ENCODE data around the gene CNKSR1.

The CNKSR1 gene

GRCh38 chr1:26210147-26210870 is 33.0 kb downstream of the CNKSR1 start:
- H2BK15ac ChIP-seq (replicated peaks; ENCODE audit: low read depth) = no peak overlapping the region
- H3K36me3 ChIP-seq (ENCODE audit: control insufficient read depth, insufficient read depth, low read length) = no peaks in the 10 kb centered on the region
- H3K18ac ChIP-seq (ENCODE audit: low read length) = no peak overlapping the region
- H3K23ac ChIP-seq (ENCODE audit: low read length) = no peak overlapping the region
- H3K79me2 ChIP-seq (ENCODE audit: control insufficient read depth, insufficient read depth, low read length) = no peaks in the 10 kb centered on the region
- no peak overlapping the region for H2BK5ac ChIP-seq (ENCODE audit: low read length)
- H2BK120ac ChIP-seq (ENCODE audit: low read depth, low read length) = no peak overlapping the region
- no peak overlapping the region for H3K4ac ChIP-seq (ENCODE audit: low read depth, low read length)
- no peaks in the 10 kb centered on the region for H3K27me3 ChIP-seq (ENCODE audit: insufficient read depth, low read length, poor library complexity)
- no peaks in the 10 kb centered on the region for H3K4me1 ChIP-seq (ENCODE audit: control insufficient read depth, low read depth, low read length)
- WGBS (ENCODE audit: extremely low coverage, insufficient coverage, low lambda C conversion rate) = no CpG with 5 or more reads among the region's 5 CpGs
- H4K8ac ChIP-seq (ENCODE audit: low read depth, low read length) = no peak overlapping the region
- H3K4me3 ChIP-seq (ENCODE audit: low read length) = no peak overlapping the region
- H3K56ac ChIP-seq (ENCODE audit: low read length) = peak overlapping the region; percentile 1
- H3K9ac ChIP-seq (ENCODE audit: low read length) = no peak overlapping the region
- DNase-seq = no peak
- no peak overlapping the region for H4K5ac ChIP-seq (ENCODE audit: low read length)
- H3K27ac ChIP-seq (ENCODE audit: low read depth, low read length) = no peak overlapping the region
- no peak overlapping the region for H2AK5ac ChIP-seq (ENCODE audit: low read length)
- no peaks in the 10 kb centered on the region for H3K79me1 ChIP-seq (ENCODE audit: low read length)
- H3K4me2 ChIP-seq (ENCODE audit: low read length) = no peak overlapping the region

- no peak overlapping the region for H2BK5ac ChIP-seq (ENCODE audit: low read length)
- H3K36me3 ChIP-seq (ENCODE audit: control insufficient read depth, insufficient read depth, low read length) = no peaks in the 10 kb centered on the region
- H2BK120ac ChIP-seq (ENCODE audit: low read depth, low read length) = no peak overlapping the region
- H3K56ac ChIP-seq (ENCODE audit: low read length) = no peak overlapping the region
- no peaks in the 10 kb centered on the region for H3K4me1 ChIP-seq (ENCODE audit: control insufficient read depth, low read depth, low read length)
- no peak overlapping the region for H3K23ac ChIP-seq (ENCODE audit: low read length)
- H3K27me3 ChIP-seq (ENCODE audit: insufficient read depth, low read length, poor library complexity) = no peaks in the 10 kb centered on the region
- no peaks in the 10 kb centered on the region for H3K79me1 ChIP-seq (ENCODE audit: low read length)
- no peak overlapping the region for H4K5ac ChIP-seq (ENCODE audit: low read length)
- H2BK15ac ChIP-seq (replicated peaks; ENCODE audit: low read depth) = no peak overlapping the region
- H3K9ac ChIP-seq (ENCODE audit: low read length) = no peak overlapping the region
- H3K18ac ChIP-seq (ENCODE audit: low read length) = no peak overlapping the region
- DNase-seq = no peak
- no CpG with 5 or more reads among the region's 5 CpGs for WGBS (ENCODE audit: extremely low coverage, insufficient coverage, low lambda C conversion rate)
- H3K4me2 ChIP-seq (ENCODE audit: low read length) = no peak overlapping the region
- H2AK5ac ChIP-seq (ENCODE audit: low read length) = no peak overlapping the region
- H3K27ac ChIP-seq (ENCODE audit: low read depth, low read length) = no peak overlapping the region
- no peak overlapping the region for H3K4ac ChIP-seq (ENCODE audit: low read depth, low read length)
- H3K4me3 ChIP-seq (ENCODE audit: low read length) = no peak overlapping the region
- H3K79me2 ChIP-seq (ENCODE audit: control insufficient read depth, insufficient read depth, low read length) = no peaks in the 10 kb centered on the region
- no peak overlapping the region for H4K8ac ChIP-seq (ENCODE audit: low read depth, low read length)
Measured at GRCh38 chr1:26212726-26213125, 35.4 kb downstream of the CNKSR1 start.

DNA sequence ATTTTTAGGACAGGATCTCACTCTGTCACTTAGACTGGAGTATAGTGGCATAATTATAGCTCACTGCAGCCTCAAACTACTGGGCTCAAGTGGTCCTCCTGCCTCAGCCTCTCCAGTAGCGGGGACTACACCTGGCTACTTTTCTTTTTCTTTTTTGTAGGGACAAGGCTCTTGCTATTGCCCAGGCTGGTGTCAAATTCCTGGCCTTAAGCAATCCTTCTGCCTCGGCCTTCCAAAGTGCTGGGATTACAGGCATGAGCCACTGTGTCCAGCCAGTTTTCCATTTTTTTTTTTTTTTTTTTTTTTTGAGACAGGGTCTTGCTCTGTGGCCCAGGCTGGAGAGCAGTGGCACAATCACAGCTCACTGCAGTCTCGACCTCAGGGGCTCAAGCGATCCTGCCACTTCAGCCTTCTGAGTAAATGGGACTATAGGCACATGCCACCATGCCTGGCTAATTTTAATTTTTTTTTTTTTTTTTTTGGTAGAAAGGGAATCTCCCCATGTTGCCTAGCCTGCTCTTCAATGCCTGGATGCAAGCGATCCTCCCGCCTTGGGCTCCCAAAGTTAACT is 36.1 kb downstream of the CNKSR1 start:
- Histone ChIP-seq H3K23ac (ENCODE audit: low read length) (no peak overlapping the region), H2BK15ac (replicated peaks; ENCODE audit: low read depth) (no peak overlapping the region), H3K4ac (ENCODE audit: low read depth, low read length) (no peak overlapping the region), H2BK5ac (ENCODE audit: low read length) (no peak overlapping the region), H4K8ac (ENCODE audit: low read depth, low read length) (no peak overlapping the region), H3K56ac (ENCODE audit: low read length) (no peak overlapping the region), H3K4me3 (ENCODE audit: low read length) (no peak overlapping the region), H3K36me3 (ENCODE audit: control insufficient read depth, insufficient read depth, low read length) (no peaks in the 10 kb centered on the region), H3K9ac (ENCODE audit: low read length) (no peak overlapping the region), H3K79me1 (ENCODE audit: low read length) (no peaks in the 10 kb centered on the region), H4K5ac (ENCODE audit: low read length) (no peak overlapping the region), H3K4me1 (ENCODE audit: control insufficient read depth, low read depth, low read length) (no peaks in the 10 kb centered on the region), H3K18ac (ENCODE audit: low read length) (no peak overlapping the region), H2AK5ac (ENCODE audit: low read length) (no peak overlapping the region), H3K27ac (ENCODE audit: low read depth, low read length) (no peak overlapping the region), H3K79me2 (ENCODE audit: control insufficient read depth, insufficient read depth, low read length) (no peaks in the 10 kb centered on the region), H2BK120ac (ENCODE audit: low read depth, low read length) (no peak overlapping the region), H3K4me2 (ENCODE audit: low read length) (no peak overlapping the region), H3K27me3 (ENCODE audit: insufficient read depth, low read length, poor library complexity) (no peaks in the 10 kb centered on the region)
- no CpG with 5 or more reads among the region's 6 CpGs for WGBS (ENCODE audit: extremely low coverage, insufficient coverage, low lambda C conversion rate)
- DNase-seq = no peak

DNA sequence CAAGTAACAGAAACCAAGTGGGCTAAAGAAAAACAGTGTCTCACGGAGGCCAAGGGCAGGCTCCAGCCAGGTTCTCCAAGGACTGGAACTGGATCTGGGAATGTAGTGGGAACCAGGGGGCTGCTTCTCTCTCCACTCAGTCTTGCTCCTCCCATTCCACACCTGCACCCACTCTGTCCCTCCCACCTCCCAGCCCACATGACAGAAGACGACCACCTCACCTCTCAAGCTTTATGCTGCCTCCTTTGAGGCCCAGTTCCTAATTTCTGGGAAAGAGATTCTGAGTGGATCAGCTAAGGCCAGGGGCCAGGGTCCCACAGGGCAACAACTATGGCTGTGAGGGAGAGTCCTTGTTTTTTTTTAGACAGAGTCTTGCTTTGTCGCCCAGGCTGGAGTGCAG is 38.0 kb downstream of the CNKSR1 start:
- no peak overlapping the region for H3K18ac ChIP-seq (ENCODE audit: low read length)
- no CpG with 5 or more reads among the region's 3 CpGs for WGBS (ENCODE audit: extremely low coverage, insufficient coverage, low lambda C conversion rate)

GRCh38 chr1:26218906-26219494 is 41.7 kb downstream of the CNKSR1 start:
- DNase-seq = no peak
- no peak overlapping the region for H2BK15ac ChIP-seq (replicated peaks; ENCODE audit: low read depth)
- H3K56ac ChIP-seq (ENCODE audit: low read length) = no peak overlapping the region

More for the DNA sequence above, 38.0 kb downstream of the CNKSR1 start:
- Histone ChIP-seq H4K5ac (ENCODE audit: low read length) (no peak overlapping the region), H3K4me2 (ENCODE audit: low read length) (no peak overlapping the region), H3K23ac (ENCODE audit: low read length) (no peak overlapping the region), H3K27me3 (ENCODE audit: insufficient read depth, low read length, poor library complexity) (no peaks in the 10 kb centered on the region), H3K27ac (ENCODE audit: low read depth, low read length) (no peak overlapping the region), H2BK5ac (ENCODE audit: low read length) (no peak overlapping the region), H2BK15ac (replicated peaks; ENCODE audit: low read depth) (no peak overlapping the region), H2BK120ac (ENCODE audit: low read depth, low read length) (no peak overlapping the region), H3K9ac (ENCODE audit: low read length) (no peak overlapping the region), H2AK5ac (ENCODE audit: low read length) (no peak overlapping the region), H3K56ac (ENCODE audit: low read length) (no peak overlapping the region), H3K4me3 (ENCODE audit: low read length) (no peak overlapping the region), H4K8ac (ENCODE audit: low read depth, low read length) (no peak overlapping the region), H3K4ac (ENCODE audit: low read depth, low read length) (no peak overlapping the region), H3K4me1 (ENCODE audit: control insufficient read depth, low read depth, low read length) (no peaks in the 10 kb centered on the region), H3K79me1 (ENCODE audit: low read length) (no peaks in the 10 kb centered on the region), H3K79me2 (ENCODE audit: control insufficient read depth, insufficient read depth, low read length) (no peaks in the 10 kb centered on the region), H3K36me3 (ENCODE audit: control insufficient read depth, insufficient read depth, low read length) (no peaks in the 10 kb centered on the region)
- no peak for DNase-seq

More at GRCh38 chr1:26218906-26219494, 41.7 kb downstream of the CNKSR1 start:
- Histone ChIP-seq H2AK5ac (ENCODE audit: low read length) (no peak overlapping the region), H3K4me1 (ENCODE audit: control insufficient read depth, low read depth, low read length) (no peaks in the 10 kb centered on the region), H3K36me3 (ENCODE audit: control insufficient read depth, insufficient read depth, low read length) (no peaks in the 10 kb centered on the region), H3K79me2 (ENCODE audit: control insufficient read depth, insufficient read depth, low read length) (no peaks in the 10 kb centered on the region), H3K9ac (ENCODE audit: low read length) (no peak overlapping the region), H3K27ac (ENCODE audit: low read depth, low read length) (no peak overlapping the region), H3K4me2 (ENCODE audit: low read length) (no peak overlapping the region), H3K27me3 (ENCODE audit: insufficient read depth, low read length, poor library complexity) (no peaks in the 10 kb centered on the region), H3K4me3 (ENCODE audit: low read length) (no peak overlapping the region), H4K8ac (ENCODE audit: low read depth, low read length) (no peak overlapping the region), H2BK5ac (ENCODE audit: low read length) (no peak overlapping the region), H4K5ac (ENCODE audit: low read length) (no peak overlapping the region), H3K4ac (ENCODE audit: low read depth, low read length) (no peak overlapping the region), H3K23ac (ENCODE audit: low read length) (no peak overlapping the region), H2BK120ac (ENCODE audit: low read depth, low read length) (no peak overlapping the region), H3K79me1 (ENCODE audit: low read length) (no peaks in the 10 kb centered on the region), H3K18ac (ENCODE audit: low read length) (no peak overlapping the region)
- no CpG with 5 or more reads among the region's 11 CpGs for WGBS (ENCODE audit: extremely low coverage, insufficient coverage, low lambda C conversion rate)
